Embryonic facial prominence (tissue), 1 donor: ENCODE data around the gene DAGLB.

ENCODE experiments used
- DNase-seq: peaks from one replicate; pipeline ENCODE4 v3.0.0-alpha.2; 2016; ENCODE audit errors: extremely low spot score

Gene DAGLB

GRCh38 chr7:6365451-6365850, 82.3 kb downstream of the DAGLB start:
- no peak for DNase-seq

DNA sequence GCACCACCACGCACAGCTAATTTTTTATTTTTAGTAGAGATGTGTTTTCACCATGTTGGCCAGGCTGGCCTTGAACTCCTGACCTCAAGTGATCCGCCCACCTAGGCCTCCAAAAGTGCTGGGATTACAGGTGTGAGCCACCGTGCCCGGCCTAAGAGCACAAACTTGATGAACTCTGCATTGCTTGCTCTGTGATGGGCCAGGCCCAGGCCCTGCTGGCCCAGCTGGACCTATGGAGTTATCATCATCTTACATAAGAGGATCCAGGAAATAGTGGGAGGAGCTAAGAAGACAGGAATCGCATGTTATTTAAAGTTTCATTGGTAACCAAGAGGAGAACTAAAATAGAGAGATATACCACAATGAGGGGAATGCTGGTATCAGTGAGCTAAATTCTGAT, 86.9 kb downstream of the DAGLB start:
- DNase-seq = no peak

- no peak for DNase-seq
These were observed 88.0 kb downstream of the DAGLB start for GRCh38 chr7:6359734-6360133.
